Subcutaneous adipose tissue (tissue), 4 donors: Measurements from ENCODE around the gene FDX2. TPM values are rescaled to one million over a fixed set of nuclear protein-coding genes. Genes with fewer than 3 reads are reported as not detected.

Experiments used
- CTCF ChIP-seq: fragments of 450-650 bp; IDR thresholded peaks from one replicate; pipeline ENCODE4 v1.5.1; 2016; ENCODE audit warnings: low read depth, mild to moderate bottlenecking, control low read depth, antibody characterized with exemption, moderate library complexity
- total RNA-seq, 4 donors: library from RNA; depleted of rRNA; stranded (reverse); fragments of >200 nt; gene quantifications; one replicate each; pipeline ENCODE4 v1.1.0, GENCODE V29; 2016

Gene FDX2
- 10 to 100 TPM in 2 of 4 donors, 1 to 10 TPM in 2; 7.3 to 17.2 (median 9.1) TPM for total RNA-seq

- TF ChIP-seq CTCF: no peak
Measured at GRCh38 chr19:10315335-10316214, at the start of gene FDX2. FDX2 (minus strand) TSS chr19:10316015; CDS start chr19:10315996, 19 bp downstream.

GRCh38 chr19:10365518-10365917 is 49.7 kb upstream of the FDX2 start:
- no peak for TF ChIP-seq CTCF

- no peak for TF ChIP-seq CTCF
Measured at GRCh38 chr19:10364644-10365043, 48.8 kb upstream of the FDX2 start.

- TF ChIP-seq CTCF: no peak
Measured at GRCh38 chr19:10363789-10364281, 48.0 kb upstream of the FDX2 start.

- TF ChIP-seq CTCF: no peak
Measured at GRCh38 chr19:10362259-10362658, 46.4 kb upstream of the FDX2 start.

GRCh38 chr19:10361569-10362011 is 45.8 kb upstream of the FDX2 start:
- TF ChIP-seq CTCF: no peak

GRCh38 chr19:10356431-10356830 is 40.6 kb upstream of the FDX2 start:
- TF ChIP-seq CTCF: no peak
